GM13976 (cell line): ENCODE results near the gene PI16.

Source experiments
- DNase-seq: peaks from one replicate; pipeline ENCODE4 v3.0.0; 2012; ENCODE audit warnings: low spot score
- in situ Hi-C: fragments of 300-500 bp; cut with MboI; formaldehyde crosslinking; loops from one replicate; pipeline ENCODE4 v1.12.0; 2022; ENCODE audit warnings: low sequenced_read_pairs, mixed read lengths, inconsistent platforms; ENCODE audit not compliant: unreplicated experiment
- TF ChIP-seq, protein P1 (sequence below): IDR thresholded peaks from 2 replicates; pipeline ENCODE4 v1.5.1; 2012; ENCODE audit warnings: borderline replicate concordance, mild to moderate bottlenecking; ENCODE audit not compliant: insufficient read depth; ENCODE audit errors: extremely low read depth, missing control alignments, control extremely low read depth

Gene PI16

GRCh38 chr6:36999061-36999750 is 44.7 kb downstream of the PI16 start:
- no peak for DNase-seq

DNA sequence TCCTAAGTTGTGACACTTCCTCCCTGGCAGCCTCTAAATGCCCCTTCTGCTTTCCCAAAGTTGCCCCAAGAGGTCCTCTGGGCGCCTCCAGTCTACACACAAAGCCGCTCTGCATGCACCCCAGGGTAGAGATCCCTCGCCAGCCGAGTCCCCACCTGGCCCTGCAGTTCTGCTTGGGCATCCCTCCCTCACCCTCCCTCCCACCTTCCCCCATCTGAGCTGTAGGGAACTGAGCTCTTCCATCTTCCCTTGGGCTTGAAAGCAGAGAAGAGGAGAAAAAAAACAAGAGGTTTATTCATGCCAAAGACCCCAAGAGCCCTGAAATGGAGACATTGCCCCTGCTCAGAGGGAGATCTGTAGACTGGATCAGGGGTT is 45.2 kb downstream of the PI16 start:
- TF ChIP-seq, protein P1, sequence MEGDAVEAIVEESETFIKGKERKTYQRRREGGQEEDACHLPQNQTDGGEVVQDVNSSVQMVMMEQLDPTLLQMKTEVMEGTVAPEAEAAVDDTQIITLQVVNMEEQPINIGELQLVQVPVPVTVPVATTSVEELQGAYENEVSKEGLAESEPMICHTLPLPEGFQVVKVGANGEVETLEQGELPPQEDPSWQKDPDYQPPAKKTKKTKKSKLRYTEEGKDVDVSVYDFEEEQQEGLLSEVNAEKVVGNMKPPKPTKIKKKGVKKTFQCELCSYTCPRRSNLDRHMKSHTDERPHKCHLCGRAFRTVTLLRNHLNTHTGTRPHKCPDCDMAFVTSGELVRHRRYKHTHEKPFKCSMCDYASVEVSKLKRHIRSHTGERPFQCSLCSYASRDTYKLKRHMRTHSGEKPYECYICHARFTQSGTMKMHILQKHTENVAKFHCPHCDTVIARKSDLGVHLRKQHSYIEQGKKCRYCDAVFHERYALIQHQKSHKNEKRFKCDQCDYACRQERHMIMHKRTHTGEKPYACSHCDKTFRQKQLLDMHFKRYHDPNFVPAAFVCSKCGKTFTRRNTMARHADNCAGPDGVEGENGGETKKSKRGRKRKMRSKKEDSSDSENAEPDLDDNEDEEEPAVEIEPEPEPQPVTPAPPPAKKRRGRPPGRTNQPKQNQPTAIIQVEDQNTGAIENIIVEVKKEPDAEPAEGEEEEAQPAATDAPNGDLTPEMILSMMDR: no peak
- in situ Hi-C loops: loop anchor here (10.0 kb wide), 2 partner anchors 115 to 225 kb away; partner anchors contain the start of gene C6orf89
- no peak for DNase-seq

More at GRCh38 chr6:36999061-36999750, 44.7 kb downstream of the PI16 start:
- TF ChIP-seq, protein P1: no peak
- in situ Hi-C loops: no loop called here

- TF ChIP-seq, protein P1: no peak
- in situ Hi-C loops: loop anchor here (10.0 kb wide), 2 partner anchors 120 to 230 kb away; partner anchors contain the start of gene C6orf89
- peak; percentile 68 for DNase-seq
Observed at GRCh38 chr6:37004044-37004980, 49.8 kb downstream of the PI16 start.

GRCh38 chr6:37005061-37005810 is 50.7 kb downstream of the PI16 start, which contains the start of gene FGD2:
FGD2 (plus strand) TSS chr6:37005655; CDS start chr6:37005818, 163 bp downstream.
- DNase-seq: peak; percentile 92
- TF ChIP-seq, protein P1: no peak
- in situ Hi-C loops: loop anchor here (10.0 kb wide), 2 partner anchors 120 to 230 kb away; partner anchors contain the start of gene C6orf89

DNA sequence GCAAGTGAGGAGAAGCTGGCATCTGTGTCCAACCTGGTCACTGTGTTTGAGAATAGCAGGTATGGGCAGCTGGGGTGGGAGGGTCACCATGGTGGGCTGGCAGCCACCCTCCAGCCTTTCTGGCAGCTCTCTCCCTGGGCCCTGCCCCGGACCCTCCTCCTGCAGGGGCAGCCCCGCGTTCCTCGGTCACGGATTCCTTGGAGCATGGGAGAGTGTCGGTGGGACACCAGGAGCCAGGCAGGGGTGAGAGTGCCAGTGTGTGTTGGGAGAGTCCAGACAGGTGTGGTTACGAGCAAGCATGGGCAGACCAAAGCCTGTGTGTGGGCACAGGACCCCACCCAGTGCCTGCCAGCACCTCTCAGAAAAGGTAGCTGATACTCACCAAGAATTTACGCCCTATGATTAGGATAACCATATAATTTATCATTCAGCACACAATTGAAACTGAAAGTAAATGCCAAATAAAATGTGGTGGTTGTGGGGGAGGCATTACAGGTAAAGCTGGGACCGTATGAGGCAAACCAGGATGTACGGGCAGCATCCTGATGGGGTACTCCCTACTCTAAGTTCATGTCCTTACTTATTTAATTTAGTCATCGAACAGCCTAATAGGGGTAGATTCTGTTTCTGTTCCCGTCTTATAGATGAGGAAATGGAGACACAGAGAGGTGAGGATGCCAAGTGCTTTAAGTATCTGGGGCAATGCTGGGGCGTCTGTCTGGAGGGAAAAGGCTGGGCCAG is 51.5 kb downstream of the PI16 start:
- no peak for DNase-seq
- in situ Hi-C loops: loop anchor here (10.0 kb wide), 2 partner anchors 121 to 231 kb away; partner anchors contain the start of gene C6orf89
- TF ChIP-seq, protein P1: no peak

DNA sequence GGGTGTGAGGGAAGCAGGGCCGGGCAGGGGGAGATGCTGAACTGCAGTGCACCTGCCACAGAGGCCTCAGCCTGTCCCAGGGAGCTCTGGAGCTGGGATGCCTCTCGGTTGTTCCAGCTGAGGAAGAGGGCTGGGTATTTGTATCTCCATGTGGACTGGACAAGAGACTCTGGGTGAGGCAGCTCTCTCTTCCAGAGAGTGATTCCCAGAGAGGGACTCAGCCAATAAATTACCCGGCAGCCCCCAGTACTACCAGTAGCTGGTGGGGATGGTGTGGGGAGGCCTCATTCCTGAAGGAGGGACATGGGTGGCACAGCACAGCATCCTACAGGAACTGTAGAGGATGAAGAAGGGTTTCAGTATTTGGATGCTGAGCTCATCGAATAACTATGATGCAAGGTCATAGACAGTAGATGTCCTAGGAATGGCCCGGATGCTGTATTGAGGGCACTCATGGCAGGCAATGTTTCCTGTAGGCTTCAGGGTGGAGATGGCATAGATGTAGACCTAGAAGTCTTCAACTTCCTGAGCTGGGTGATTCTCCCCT is 52.3 kb downstream of the PI16 start:
- no peak for DNase-seq
- TF ChIP-seq, protein P1: no peak
- in situ Hi-C loops: loop anchor here (10.0 kb wide), 2 partner anchors 122 to 232 kb away; partner anchors contain the start of gene C6orf89
